ENCODE data around the gene SYMPK.

DNA sequence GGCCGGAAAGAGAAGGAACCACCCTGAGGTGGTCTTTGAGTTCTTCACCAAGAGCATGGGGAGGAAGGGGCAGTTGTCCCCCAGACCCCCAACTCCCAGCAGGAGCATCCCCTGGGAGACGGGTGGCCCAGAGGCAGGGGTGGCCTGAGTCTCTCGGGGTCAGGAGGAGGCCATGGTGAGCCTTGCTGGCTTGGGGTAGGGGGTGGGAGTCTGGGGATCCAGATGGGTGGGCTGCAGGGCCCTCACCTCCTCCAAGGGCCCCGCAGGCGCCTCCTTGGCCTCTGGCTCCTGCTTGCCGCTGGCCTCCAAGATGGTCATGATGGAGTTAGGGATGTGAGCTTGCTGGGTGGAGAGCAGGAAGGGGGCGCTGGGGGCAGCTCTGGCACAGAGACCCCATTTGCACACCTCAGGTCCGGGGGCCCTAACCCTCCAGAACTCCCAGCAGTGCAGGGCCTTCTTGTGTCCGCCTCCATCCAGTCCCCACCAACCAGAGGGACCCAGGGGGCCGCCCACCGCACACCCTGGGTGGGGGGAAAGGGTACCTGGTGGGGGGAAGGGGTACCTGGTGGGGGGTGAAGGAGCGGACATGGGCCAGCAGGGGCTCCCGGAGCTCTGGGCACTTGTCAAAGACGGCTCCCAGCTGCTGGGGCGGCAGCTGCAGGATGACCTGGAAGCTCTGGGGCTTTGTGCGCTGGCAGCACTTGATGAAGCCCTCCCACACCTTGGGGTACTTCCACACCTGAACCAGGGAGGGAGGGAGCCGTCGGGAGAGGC lies 46.5 kb downstream of the SYMPK start:
- TF ChIP-seq POLR2A (IDR thresholded peaks at IDR 0.05; ENCODE audit: low read depth, low read length) = no peak
- TF ChIP-seq POLR2AphosphoS5 (IDR thresholded peaks at IDR 0.05; ENCODE audit: low read depth, low read length) = no peak
- TF ChIP-seq TAF1 (IDR thresholded peaks at IDR 0.05; ENCODE audit: borderline replicate concordance, low read depth, low read length) = no peak

Measured in GM12892 (cell line).